Measurements from ENCODE around the gene YJU2. TPM values are rescaled to one million over a fixed set of nuclear protein-coding genes. Genes with fewer than 3 reads are reported as not detected.
"Not testable (repeated sequence)": the region's sequence is repeated elsewhere in the genome, so short reads cannot be mapped to it uniquely, and the experiment has no call there.

Gene YJU2
- total RNA-seq, 1 experiment from 2014 or later = 28.1 TPM

DNA sequence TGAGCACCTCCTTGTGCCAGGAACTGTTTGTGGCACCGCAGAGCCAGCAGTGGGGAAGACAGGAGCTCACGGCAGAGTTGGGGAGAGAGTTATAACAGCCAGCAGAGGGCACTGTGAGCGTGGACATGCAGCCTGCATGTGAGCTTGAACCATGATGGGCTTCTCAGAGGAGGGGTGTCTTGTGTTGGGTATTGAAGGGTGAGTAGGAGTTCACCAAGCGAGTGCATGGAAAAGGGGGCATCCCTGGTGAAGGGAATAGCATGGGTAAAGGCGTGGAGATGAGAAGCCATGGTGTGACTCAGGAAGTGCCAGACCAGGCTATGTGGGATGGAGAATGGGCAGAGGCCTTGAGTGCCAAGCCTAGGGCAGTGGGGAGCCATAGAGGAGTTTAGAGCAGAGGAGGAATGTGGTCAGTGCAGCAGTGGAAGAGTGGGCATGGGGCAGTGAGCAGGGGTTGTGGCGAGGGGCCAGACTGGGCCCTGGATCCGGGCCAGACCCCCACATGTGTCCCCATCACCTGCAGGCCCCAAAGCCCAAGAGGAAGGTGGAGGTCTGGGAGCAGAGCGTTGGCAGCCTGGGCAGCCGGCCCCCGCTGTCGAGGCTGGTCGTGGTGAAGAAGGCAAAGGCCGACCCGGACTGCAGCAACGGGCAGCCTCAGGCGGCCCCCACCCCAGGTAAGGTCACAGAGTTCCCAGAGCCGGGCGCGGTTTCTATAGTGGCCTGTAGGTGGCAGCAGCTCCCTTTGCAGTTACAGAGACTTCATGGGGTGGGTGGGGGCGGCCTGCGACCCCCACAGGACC lies 20.4 kb downstream of the YJU2 start:
- peak; percentile 59 for DNase-seq (ENCODE audit: low read depth)

DNA sequence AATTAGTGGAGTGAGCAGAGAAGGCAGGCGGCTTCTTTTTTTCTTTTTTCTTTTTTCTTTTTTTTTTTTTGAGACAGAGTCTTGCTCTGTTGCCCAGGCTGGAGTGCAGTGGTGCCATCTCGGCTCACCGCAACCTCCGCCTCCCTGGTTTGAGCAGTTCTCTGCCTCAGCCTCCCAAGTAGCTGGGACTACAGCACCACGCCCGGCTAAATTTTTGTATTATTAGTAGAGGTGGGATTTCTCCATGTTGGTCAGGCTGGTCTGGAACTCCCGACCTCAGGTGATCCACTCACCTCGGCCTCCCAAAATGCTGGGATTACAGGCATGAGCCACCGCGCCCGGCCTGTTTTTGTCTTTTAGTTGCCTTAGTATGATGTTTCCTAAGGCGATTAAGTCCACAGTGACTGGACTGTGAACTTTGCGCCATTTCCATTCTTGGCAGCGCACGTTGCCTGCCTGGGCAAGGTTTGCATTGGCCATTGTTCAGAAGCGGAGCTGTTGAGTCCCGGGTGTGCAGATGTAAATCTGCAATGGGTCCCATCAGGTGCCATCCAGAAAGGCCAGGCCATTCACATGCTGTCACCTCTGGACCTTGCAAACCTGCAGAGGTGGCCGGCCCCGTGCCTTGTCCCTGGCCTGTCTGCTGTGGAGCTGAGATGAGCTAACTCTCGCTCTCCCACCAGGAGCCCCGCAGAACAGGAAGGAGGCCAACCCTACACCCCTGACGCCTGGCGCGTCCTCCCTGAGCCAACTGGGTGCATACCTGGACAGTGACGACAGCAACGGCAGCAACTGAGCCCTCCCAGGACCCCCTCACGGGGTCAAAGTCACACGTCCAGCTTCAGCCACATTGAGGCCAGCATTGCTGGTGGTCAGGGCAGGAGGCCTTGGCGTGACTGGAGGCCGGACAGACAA lies 21.3 kb downstream of the YJU2 start:
- DNase-seq (ENCODE audit: low read depth) = no peak

DNA sequence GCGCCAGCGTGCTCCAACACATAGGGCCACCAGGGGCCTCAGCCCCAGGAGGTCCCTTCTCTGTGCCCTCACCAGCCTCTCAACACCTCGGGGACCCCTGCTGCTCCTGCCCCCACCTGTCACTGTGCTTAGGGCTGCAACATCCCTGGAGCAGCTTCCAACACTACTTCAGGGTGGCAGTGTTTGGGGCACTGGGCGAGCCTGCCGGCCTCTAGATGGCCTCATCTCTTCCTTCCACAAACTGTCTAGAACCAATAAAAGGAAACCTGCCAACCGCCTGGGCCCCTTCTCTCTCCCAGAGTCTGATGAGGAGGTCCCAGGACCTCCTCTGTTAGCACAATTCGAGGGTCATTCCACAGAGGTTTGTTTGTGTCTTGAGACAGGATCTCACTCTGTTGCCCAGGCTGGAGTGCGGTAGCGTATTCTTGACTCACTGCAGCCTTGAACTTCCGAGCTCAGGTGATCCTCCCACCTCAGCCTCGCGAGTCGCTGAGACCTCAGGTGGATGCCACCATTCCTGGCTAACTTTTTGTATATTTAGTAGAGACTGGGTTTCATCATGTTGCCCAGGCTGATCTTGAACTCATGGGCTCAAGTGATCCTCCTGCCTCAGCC lies 22.0 kb downstream of the YJU2 start:
- DNase-seq (ENCODE audit: low read depth) = no peak

DNA sequence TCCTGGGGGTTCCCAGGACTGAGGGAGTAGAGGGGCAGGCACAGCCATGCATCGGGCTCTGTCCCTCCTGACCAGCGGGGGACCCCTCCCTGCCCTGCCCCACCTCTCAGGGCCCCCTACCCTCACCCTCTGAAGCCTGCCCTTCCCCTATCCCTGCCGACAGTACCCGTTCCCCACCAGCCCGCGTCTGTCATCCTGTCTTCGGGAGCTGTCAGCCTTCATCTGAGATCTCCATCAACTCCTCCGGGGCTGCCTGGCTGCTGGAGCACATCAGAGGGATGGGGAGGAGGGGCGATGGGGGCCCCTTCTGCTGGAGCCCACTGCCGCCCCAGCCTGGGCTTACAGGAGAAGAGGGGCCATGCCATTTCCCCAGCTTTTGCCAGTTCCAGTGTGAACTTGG lies 26.0 kb downstream of the YJU2 start:
- no peak for DNase-seq (ENCODE audit: low read depth)

GRCh38 chr19:4274321-4274686 lies 27.4 kb downstream of the YJU2 start:
- DNase-seq (ENCODE audit: low read depth) = not testable (repeated sequence)

- no peak for DNase-seq (ENCODE audit: low read depth)
These were observed 30.4 kb downstream of the YJU2 start for GRCh38 chr19:4277191-4277696.

DNA sequence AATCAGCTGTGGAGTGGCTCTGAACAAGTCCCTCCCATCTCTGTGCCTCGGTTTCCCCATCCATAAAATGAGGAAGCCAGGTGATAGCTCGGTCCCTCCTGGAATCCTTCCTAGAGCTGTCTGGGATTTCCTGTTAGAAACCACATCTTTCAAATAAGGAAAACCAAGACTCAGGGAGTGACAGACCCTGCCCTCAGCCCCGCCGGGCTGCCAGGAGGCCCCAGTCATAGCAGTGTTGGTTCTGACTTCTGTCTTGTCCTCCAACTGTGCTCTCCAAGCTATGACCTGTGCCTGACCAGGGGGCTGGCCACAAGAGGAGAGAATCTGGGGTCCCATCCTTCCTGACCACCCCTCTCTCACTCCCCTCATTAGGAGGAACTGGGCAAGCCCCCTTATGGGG lies 31.1 kb downstream of the YJU2 start:
- DNase-seq (ENCODE audit: low read depth) = no peak

GRCh38 chr19:4278419-4279266 lies 31.8 kb downstream of the YJU2 start, which contains the start of gene SHD:
Gene SHD (plus strand): TSS chr19:4279266. CDS start chr19:4280064, 798 bp downstream.
- DNase-seq (ENCODE audit: low read depth) = no peak

DNA sequence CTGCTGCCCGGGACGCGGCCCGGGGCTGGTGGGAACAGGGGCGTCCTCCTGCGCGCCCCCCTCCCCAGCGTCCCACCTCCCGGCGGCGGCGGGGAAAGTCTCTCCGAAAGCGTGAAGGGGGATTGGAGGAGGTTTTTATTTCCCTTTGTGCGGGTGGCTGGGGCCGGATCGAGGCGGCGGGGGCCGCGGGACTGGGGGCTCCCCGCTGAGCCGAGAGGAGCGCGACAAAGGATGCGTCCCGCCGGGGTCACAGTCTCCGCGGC lies 32.3 kb downstream of the YJU2 start:
- DNase-seq (ENCODE audit: low read depth) = no peak

GRCh38 chr19:4279530-4280422 lies 32.9 kb downstream of the YJU2 start:
- DNase-seq (ENCODE audit: low read depth) = no peak

- no peak for DNase-seq (ENCODE audit: low read depth)
These were observed 37.5 kb downstream of the YJU2 start for GRCh38 chr19:4284176-4284958.

GRCh38 chr19:4284974-4285373 lies 38.1 kb downstream of the YJU2 start:
- DNase-seq (ENCODE audit: low read depth) = no peak

DNA sequence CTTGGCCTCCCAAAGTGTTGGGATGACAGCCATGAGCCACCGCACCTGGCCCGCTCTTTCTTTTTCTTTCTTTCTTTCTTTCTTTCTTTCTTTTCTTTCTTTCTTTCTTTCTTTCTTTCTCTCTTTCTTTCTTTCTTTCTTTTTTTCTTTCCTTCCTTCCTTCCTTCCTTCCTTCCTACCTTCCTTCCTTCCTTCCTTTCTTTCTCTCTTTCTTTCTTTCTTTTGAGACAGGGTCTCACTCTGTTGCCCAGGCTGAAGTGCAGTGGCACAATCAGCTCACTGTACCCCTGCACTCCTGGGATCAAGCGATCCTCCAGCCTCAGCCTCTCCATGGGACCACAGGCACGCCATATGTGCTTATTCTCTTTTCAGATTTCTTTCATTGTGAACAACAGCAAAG lies 39.3 kb downstream of the YJU2 start:
- not testable (repeated sequence) for DNase-seq (ENCODE audit: low read depth)

- DNase-seq (ENCODE audit: low read depth) = no peak
These were observed 41.4 kb downstream of the YJU2 start for GRCh38 chr19:4288091-4288777.

DNA sequence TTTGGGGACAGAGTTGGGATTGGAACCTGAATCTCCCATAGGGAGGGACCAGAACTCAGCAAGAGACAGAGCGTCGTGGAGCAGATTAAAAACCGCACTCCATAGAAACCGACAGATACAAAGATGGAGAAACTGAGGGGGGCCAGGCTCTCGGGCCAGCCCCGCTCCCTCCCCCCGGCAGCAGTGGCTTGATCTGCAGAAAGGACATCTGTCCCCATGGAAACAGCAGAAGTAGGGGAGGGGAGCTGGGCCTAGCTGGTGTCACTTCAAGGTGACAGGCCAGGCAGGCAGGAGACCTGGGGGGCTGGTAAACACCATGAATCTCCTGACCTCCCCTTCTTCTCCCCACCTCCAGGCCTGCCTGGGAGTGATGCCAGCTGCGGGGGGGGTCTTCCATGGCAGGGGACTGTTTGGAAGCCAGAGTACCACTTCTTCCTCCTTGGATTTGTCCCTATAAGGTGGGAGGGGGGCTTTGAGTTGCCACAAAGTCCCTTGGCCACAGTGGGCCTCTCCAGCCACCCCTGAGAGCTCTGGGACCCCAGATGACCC lies 44.4 kb downstream of the YJU2 start:
- DNase-seq (ENCODE audit: low read depth) = no peak

- no peak for DNase-seq (ENCODE audit: low read depth)
These were observed 45.6 kb downstream of the YJU2 start for GRCh38 chr19:4292515-4292914.

- no peak for DNase-seq (ENCODE audit: low read depth)
These were observed 47.5 kb downstream of the YJU2 start for GRCh38 chr19:4294389-4294788.
